Ovary (tissue), 9 donors: ENCODE results near the gene PRKCH. TPM values are rescaled to one million over a fixed set of nuclear protein-coding genes. Genes with fewer than 3 reads are reported as not detected.

Experiments
- DNase-seq, 5 donors: peaks; one replicate each; pipeline ENCODE4 v3.0.0-alpha.2; 2019 to 2020
- H3K27ac ChIP-seq, 2 donors: fragments of 200-600 bp; one replicate each; pipeline versions ENCODE4 v1.5.1 to v1.8.0; 2019 to 2022
- H3K27me3 ChIP-seq: fragments of 200-600 bp; one replicate; pipeline ENCODE4 v1.8.0; 2022
- H3K36me3 ChIP-seq: fragments of 200-600 bp; sonication (generic); one replicate; pipeline ENCODE4 v1.5.1; 2019
- H3K4me1 ChIP-seq: one replicate; pipeline ENCODE4 v1.8.1; 2013; ENCODE audit warnings: mild to moderate bottlenecking, moderate library complexity; ENCODE audit not compliant: insufficient read depth
- H3K4me3 ChIP-seq: fragments of 200-600 bp; sonication (generic); one replicate; pipeline ENCODE4 v1.5.1; 2017
- H3K9me3 ChIP-seq, 2 donors: fragments of 200-600 bp in 1 of 2; sonication (generic) in 1 of 2; one replicate each; pipeline versions ENCODE4 v1.5.1 to v1.8.1; 2013 to 2019; ENCODE audit warnings: mild to moderate bottlenecking in 1 of 2, moderate library complexity in 1 of 2
- EP300 ChIP-seq: sonication (generic); formaldehyde crosslinking; IDR thresholded peaks from one replicate; pipeline ENCODE4 v1.6.1; 2017; ENCODE audit warnings: antibody characterized with exemption
- POLR2A ChIP-seq: fragments of 450-650 bp; IDR thresholded peaks from one replicate; pipeline ENCODE4 v1.6.1; 2017; ENCODE audit warnings: antibody characterized with exemption, mild to moderate bottlenecking, moderate library complexity
- WGBS, 3 donors: extraction: QIAGEN DNeasy Blood & Tissue Kit in 1 of 3; methylation state at CpG; one replicate each; pipeline versions ENCODE4 v1.1.5 to v1.1.7; 2013 to 2017; 5-methylcytosine and 5-hydroxymethylcytosine counted together
- intact Hi-C, 4 donors: fragments of 100-400 bp; cut with DNase I; formaldehyde crosslinking; loops; one replicate each; pipeline versions ENCODE4 v1.11.0 to v1.15.1; 2022 to 2023
- polyA plus RNA-seq, 2 donors: library from polyadenylated mRNA; stranded (reverse); fragments of 200-250 nt in 1 of 2; fragments of 350-450 nt in 1 of 2; fragmentation: Illumina TruSeq in 1 of 2; extraction: RNeasy Lipid Tissue Mini Kit (QIAGEN cat#74804) in 1 of 2; gene quantifications; one replicate each; pipeline ENCODE4 v1.2.3, GENCODE V29; 2013 to 2014
- total RNA-seq, 7 donors: library from RNA; depleted of rRNA in 2 of 7; stranded (reverse); fragments of >200 nt in 2 of 7; fragmentation: NEBNext Ultra II Directional in 3 of 7; extraction: Animal tissue kit (Norgen Biotek cat#: 25700) in 3 of 7; gene quantifications; one replicate each; pipeline versions ENCODE4 v1.1.0 to v1.2.4, GENCODE V29; 2016 to 2023
- TF ChIP-seq, protein P1 (sequence below), 3 donors: fragments of 450-650 bp in 2 of 3; fragments of 200-600 bp in 1 of 3; IDR thresholded peaks; one replicate each; pipeline versions ENCODE4 v1.5.1 to v1.8.0; 2016 to 2022; ENCODE audit warnings: antibody characterized with exemption in 3 of 3, mild to moderate bottlenecking in 1 of 3
- donor health status: DM: no; HTN: no; CAD: no; lungs with moderate emphysema.
- donor health status: DM: no; HTN: no; CAD: no.
- donor health status: Bipolar disorder and iron deficiency.
- donor health status: DM: yes; HTN: yes; CAD: no.
- donor health status: DM: no; HTN: no; CAD: no.
- donor health status: DM: yes; HTN: yes; CAD: no.

Gene PRKCH
- total and polyA plus RNA-seq, 9 donors: 8.4 to 47.6 (median 15.9) TPM

DNA sequence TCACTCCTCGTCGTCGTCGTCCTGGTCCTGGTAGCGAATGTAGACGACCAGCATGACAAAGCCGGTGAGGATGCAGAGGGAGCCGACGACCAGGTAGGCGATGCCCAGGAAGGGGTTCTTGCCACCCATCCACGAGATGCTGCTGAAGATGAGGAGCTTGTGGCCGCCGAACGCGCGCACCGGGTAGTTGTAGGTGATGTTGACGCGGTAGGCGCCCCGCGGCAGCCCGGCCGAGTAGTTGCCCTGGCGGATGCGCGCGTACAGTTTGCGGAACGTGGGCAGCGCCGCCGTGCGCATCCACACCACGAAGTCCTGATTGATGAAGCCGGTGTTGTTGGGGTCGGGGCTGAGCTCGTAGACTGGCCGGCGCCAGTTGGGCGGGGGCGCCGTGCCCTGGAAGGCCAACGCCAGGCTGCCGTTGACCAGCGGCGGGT lies 41.3 kb upstream of the PRKCH start:
- 7 to 21% (median 11%) methylated on average over 40 to 47 of the region's 47 CpGs for WGBS, 3 donors
- H3K27me3 ChIP-seq: peaks cover 2% of the 10 kb centered on the region
- TF ChIP-seq, protein P1, sequence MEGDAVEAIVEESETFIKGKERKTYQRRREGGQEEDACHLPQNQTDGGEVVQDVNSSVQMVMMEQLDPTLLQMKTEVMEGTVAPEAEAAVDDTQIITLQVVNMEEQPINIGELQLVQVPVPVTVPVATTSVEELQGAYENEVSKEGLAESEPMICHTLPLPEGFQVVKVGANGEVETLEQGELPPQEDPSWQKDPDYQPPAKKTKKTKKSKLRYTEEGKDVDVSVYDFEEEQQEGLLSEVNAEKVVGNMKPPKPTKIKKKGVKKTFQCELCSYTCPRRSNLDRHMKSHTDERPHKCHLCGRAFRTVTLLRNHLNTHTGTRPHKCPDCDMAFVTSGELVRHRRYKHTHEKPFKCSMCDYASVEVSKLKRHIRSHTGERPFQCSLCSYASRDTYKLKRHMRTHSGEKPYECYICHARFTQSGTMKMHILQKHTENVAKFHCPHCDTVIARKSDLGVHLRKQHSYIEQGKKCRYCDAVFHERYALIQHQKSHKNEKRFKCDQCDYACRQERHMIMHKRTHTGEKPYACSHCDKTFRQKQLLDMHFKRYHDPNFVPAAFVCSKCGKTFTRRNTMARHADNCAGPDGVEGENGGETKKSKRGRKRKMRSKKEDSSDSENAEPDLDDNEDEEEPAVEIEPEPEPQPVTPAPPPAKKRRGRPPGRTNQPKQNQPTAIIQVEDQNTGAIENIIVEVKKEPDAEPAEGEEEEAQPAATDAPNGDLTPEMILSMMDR (IDR thresholded peaks at IDR 0.05): no peak
- TF ChIP-seq POLR2A (no peak), EP300 (no peak)

DNA sequence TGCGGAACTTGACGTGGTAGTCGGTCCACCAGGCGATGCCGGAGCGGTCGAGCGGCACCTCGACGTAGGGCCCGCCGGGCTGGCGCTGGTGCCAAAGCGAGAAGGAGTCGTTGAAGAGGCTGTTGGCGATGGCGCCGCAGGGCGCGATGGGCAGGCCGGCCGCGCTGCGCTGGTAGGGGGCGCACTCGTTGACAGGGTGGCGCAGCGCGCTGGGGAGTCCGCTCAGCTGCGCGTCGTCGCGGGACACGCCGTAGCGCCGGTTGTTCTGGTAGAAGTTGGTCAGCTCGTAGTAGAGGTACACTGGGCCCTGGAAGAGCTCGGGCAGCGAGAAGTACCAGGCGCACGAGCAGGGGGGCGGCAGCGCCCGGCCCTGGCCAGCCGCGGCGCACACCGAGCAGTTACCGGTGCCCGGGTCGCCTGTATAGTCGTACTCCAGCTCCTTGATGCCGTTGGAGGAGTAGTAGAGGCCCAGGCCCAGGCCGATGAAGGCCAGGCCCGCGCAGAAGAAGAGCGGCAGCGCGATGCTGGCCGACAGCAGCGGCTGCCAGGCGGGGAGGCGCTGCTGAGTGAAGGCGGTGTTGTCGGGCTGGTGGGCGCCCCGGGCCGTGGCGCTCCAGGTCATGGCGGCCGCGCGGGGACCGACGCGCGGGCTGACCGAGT lies 40.7 kb upstream of the PRKCH start:
- Histone ChIP-seq H3K9me3 (peaks cover 0 to 2% of the 10 kb centered on the region in 2 donors), H3K36me3 (no peaks in the 10 kb centered on the region), H3K27me3 (peaks cover 2% of the 10 kb centered on the region), H3K4me1 (peaks cover 4% of the 10 kb centered on the region), H3K27ac (peak overlapping the region; percentile 74 to 90), H3K4me3 (peak overlapping the region; percentile 45)
- DNase-seq: peak; percentile 46 to 84 (median 54)
- peak; percentile 15 for TF ChIP-seq POLR2A
- TF ChIP-seq EP300: no peak
- TF ChIP-seq, protein P1 (IDR thresholded peaks at IDR 0.05): peak in 2 of 3 donors; percentile 11 to 45
- intact Hi-C loops: no loop called here
- WGBS, 3 donors: 1 to 3% (median 2%) methylated on average over 29 to 81 of the region's 81 CpGs

More for the DNA sequence above, 41.3 kb upstream of the PRKCH start:
- peak overlapping the region; percentile 45 for H3K4me3 ChIP-seq
- intact Hi-C loops: no loop called here
- peaks cover 0 to 2% of the 10 kb centered on the region in 2 donors for H3K9me3 ChIP-seq
- H3K36me3 ChIP-seq: no peaks in the 10 kb centered on the region
- peak in 1 of 5 donors; percentile 19 for DNase-seq
- H3K4me1 ChIP-seq: peaks cover 4% of the 10 kb centered on the region
- peak overlapping the region; percentile 74 to 90 for H3K27ac ChIP-seq

DNA sequence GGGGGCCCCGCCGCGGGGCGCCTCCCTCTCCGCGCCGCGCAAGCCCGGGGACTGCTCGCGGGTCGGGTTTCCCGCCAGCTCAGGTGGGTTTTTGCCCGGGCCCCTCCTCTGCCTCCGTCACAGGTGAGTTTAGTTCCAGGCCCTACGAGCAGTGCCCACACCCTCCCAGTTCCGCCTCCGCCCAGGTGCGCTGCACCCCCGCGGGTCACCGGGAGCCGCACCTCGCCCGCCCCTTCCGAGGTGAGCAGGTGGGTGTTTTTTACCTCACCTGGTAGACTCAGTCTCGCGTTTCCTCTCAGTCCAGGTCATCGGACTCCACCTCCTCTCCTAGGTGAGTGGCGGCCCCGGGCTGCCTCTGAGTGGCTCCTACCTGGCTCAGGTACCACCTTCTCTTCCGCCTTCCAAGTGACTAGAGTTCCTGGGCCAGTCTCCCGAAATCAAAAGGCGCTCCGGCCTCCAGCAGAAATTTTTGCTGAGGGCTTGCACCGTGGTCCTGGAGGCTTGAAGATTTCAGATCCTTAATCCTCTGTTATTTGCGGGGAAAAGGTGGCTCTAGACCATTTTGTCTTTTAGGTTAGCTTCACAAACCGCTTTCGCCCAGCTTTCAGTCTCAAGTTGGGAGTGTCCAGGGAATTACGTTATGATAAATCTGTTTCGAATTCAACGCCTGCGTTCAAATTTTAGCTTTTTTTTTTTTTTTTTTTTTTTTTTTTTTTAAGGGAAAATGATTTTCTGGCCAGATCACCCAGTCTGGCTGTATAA lies 40.0 kb upstream of the PRKCH start, which contains the start of gene TMEM30B:
TMEM30B (minus strand) TSS at position 153 of the 762 bp plus-strand sequence. CDS start 191 bp downstream, outside the sequence.
- Histone ChIP-seq H3K4me3 (peak within 1 kb of the TSS; percentile 45), H3K9me3 (peaks cover 0 to 2% of the 10 kb centered on the region in 2 donors), H3K27ac (peak within 1 kb of the TSS; percentile 74 to 90), H3K4me1 (peaks cover 4% of the 10 kb centered on the region), H3K36me3 (no peaks in the 10 kb centered on the region), H3K27me3 (peaks cover 2% of the 10 kb centered on the region)
- peak in 3 of 5 donors; percentile 17 to 23 (median 19) for DNase-seq
- 19 to 27% (median 19%) methylated on average over 30 to 43 of the region's 43 CpGs for WGBS, 3 donors
- intact Hi-C loops: no loop called here
- TF ChIP-seq, protein P1 (IDR thresholded peaks at IDR 0.05): no peak
- TF ChIP-seq EP300 (no peak), POLR2A (no peak)

DNA sequence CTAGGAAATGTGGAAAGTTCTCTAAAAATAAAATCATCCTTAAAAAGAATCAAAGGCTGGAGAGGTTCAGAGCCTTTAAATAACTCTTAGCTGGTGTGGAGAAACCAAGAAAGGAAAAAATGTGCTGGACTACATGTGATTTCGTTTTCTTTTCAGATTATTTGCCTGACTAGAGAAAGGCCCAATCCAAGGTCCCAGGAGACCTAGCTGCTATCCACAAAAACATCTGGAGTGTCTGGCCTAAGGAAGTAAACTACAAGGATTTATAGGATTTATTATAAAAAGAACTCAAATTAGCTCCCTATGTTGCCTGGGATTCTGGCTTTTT lies 39.5 kb upstream of the PRKCH start:
- intact Hi-C loops: no loop called here

More for the DNA sequence above, 39.5 kb upstream of the PRKCH start:
- Histone ChIP-seq H3K27ac (no peak overlapping the region), H3K36me3 (no peaks in the 10 kb centered on the region), H3K4me1 (peaks cover 4% of the 10 kb centered on the region), H3K4me3 (no peak overlapping the region), H3K9me3 (peaks cover 0 to 2% of the 10 kb centered on the region in 2 donors), H3K27me3 (peaks cover 2% of the 10 kb centered on the region)
- WGBS, 3 donors: 45 to 58% (median 49%) methylated on average over 1 of the region's 1 CpG
- no peak for DNase-seq
- TF ChIP-seq, protein P1 (IDR thresholded peaks at IDR 0.05): no peak
- TF ChIP-seq POLR2A (no peak), EP300 (no peak)
